Prostate gland (tissue), 2 donors: Measurements from ENCODE around the gene CWC25.

ENCODE experiments used
- POLR2A ChIP-seq: fragments of 450-650 bp; IDR thresholded peaks from one replicate; pipeline ENCODE4 v1.6.1; 2016; ENCODE audit warnings: antibody characterized with exemption, mild to moderate bottlenecking
- POLR2AphosphoS5 ChIP-seq: sonication (generic); formaldehyde crosslinking; IDR thresholded peaks from one replicate; pipeline ENCODE4 v1.6.1; 2017; ENCODE audit warnings: antibody characterized with exemption
- TF ChIP-seq, protein P1 (sequence below), 4 experiments: fragments of 200-600 bp in 2 of 4; fragments of 450-650 bp in 2 of 4; sonication (generic) in 2 of 4; IDR thresholded peaks; 1 replicate in 3 of 4; 2 replicates in 1 of 4; pipeline ENCODE4 v1.5.1; 2016 to 2019; ENCODE audit warnings: antibody characterized with exemption in 4 of 4, mild to moderate bottlenecking in 2 of 4, moderate library complexity in 2 of 4

GRCh38 chr17:38761612-38762011 is 63.5 kb downstream of the CWC25 start:
- TF ChIP-seq, protein P1, sequence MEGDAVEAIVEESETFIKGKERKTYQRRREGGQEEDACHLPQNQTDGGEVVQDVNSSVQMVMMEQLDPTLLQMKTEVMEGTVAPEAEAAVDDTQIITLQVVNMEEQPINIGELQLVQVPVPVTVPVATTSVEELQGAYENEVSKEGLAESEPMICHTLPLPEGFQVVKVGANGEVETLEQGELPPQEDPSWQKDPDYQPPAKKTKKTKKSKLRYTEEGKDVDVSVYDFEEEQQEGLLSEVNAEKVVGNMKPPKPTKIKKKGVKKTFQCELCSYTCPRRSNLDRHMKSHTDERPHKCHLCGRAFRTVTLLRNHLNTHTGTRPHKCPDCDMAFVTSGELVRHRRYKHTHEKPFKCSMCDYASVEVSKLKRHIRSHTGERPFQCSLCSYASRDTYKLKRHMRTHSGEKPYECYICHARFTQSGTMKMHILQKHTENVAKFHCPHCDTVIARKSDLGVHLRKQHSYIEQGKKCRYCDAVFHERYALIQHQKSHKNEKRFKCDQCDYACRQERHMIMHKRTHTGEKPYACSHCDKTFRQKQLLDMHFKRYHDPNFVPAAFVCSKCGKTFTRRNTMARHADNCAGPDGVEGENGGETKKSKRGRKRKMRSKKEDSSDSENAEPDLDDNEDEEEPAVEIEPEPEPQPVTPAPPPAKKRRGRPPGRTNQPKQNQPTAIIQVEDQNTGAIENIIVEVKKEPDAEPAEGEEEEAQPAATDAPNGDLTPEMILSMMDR (IDR thresholded peaks at IDR 0.05), result peak in 1 of 4 experiments; percentile 17
- no peak for TF ChIP-seq POLR2A
- TF ChIP-seq POLR2AphosphoS5, result no peak
